ENCODE measurements around the gene NXPE1.

The NXPE1 gene

DNA sequence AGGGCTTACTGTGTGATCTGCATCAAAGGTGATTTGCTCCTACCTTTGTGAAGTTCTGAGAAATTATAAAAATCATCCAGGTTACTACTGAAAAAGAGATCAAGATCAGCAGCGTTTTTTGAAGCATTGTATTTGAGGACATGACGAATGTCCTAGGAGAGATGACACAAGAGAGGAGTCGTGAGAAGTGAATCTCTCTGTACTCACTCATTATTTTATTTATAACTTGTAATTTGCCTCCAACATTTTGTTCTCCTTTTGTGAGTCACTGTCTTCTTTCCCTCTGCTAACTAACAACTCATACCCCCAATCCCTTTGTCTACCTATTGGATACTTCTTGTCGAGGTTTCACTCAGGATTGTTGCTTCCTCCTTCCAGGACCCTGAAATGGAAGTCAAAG is 8.6 kb downstream of the NXPE1 start:
- TF ChIP-seq CTCF (IDR thresholded peaks at IDR 0.05; ENCODE audit: low read depth, low read length) = no peak
- no peaks in the 10 kb centered on the region for H3K9me3 ChIP-seq

GRCh38 chr11:114525682-114526081 is 34.0 kb downstream of the NXPE1 start:
- H3K27me3 ChIP-seq = peaks cover 4% of the 10 kb centered on the region; the same call in 1 of the 2 replicates
- no peaks in the 10 kb centered on the region for H3K9me3 ChIP-seq
- H3K4me1 ChIP-seq = no peaks in the 10 kb centered on the region
- TF ChIP-seq CTCF (IDR thresholded peaks at IDR 0.05; ENCODE audit: low read depth, low read length) = no peak
- no peaks in the 10 kb centered on the region for H3K36me3 ChIP-seq
- DNase-seq = no peak
- H3K4me3 ChIP-seq (ENCODE audit: low read depth, low read length) = no peak overlapping the region

More for the DNA sequence above, 8.6 kb downstream of the NXPE1 start:
- Histone ChIP-seq H3K36me3 (no peaks in the 10 kb centered on the region), H3K27me3 (peaks cover 4% of the 10 kb centered on the region), H3K4me1 (no peaks in the 10 kb centered on the region), H3K4me3 (ENCODE audit: low read depth, low read length) (no peak overlapping the region)
- no peak for DNase-seq

DNA sequence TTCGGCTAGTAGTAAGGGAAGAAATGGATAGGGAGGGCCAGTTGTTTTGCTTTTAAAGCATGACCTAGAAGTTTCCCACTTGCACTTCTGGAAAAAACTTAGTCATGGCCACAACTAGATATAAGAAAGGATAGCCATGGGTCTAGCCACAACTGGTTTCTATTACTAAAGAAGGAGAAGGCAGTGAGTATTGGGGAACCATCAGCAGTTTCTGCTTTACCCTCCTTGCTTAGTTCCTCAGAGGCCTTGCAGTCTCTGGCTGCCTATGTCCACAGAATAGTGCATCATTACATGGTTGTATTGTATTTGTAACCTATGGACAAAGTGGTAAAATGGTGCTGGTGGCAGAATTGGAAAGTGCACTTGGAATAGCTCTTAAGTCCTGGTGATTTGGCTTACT is 35.6 kb downstream of the NXPE1 start:
- H3K27me3 ChIP-seq = peaks cover 2% of the 10 kb centered on the region
- H3K36me3 ChIP-seq = no peaks in the 10 kb centered on the region
- no peak for DNase-seq
- no peak for TF ChIP-seq CTCF (IDR thresholded peaks at IDR 0.05; ENCODE audit: low read depth, low read length)
- H3K9me3 ChIP-seq = no peaks in the 10 kb centered on the region
- H3K4me1 ChIP-seq = no peaks in the 10 kb centered on the region
- H3K4me3 ChIP-seq (ENCODE audit: low read depth, low read length) = no peak overlapping the region

DNA sequence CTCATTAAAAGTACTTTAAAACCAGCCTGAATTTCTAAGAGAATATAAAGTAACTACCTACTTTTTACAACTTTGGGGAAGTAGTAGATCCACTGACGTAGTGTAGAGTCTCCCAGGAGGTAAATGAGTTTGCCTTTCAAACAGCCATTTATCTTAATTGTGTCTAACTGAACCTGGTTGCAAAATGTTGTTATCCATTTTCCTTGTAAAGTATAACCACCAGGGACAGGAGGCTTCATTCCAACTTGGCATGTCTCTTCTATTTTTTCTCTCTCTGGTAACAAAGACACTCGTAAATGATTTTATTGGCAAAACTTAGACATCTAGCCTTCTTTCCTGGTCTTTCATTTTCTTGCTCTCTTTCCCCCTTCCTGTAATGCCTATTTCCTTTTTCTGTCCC is 36.9 kb downstream of the NXPE1 start:
- Histone ChIP-seq H3K4me1 (no peaks in the 10 kb centered on the region), H3K27me3 (no peaks in the 10 kb centered on the region; the same call in none of the 2 replicates), H3K4me3 (ENCODE audit: low read depth, low read length) (no peak overlapping the region), H3K9me3 (no peaks in the 10 kb centered on the region), H3K36me3 (no peaks in the 10 kb centered on the region)
- TF ChIP-seq CTCF (IDR thresholded peaks at IDR 0.05; ENCODE audit: low read depth, low read length) = no peak
- DNase-seq = no peak

DNA sequence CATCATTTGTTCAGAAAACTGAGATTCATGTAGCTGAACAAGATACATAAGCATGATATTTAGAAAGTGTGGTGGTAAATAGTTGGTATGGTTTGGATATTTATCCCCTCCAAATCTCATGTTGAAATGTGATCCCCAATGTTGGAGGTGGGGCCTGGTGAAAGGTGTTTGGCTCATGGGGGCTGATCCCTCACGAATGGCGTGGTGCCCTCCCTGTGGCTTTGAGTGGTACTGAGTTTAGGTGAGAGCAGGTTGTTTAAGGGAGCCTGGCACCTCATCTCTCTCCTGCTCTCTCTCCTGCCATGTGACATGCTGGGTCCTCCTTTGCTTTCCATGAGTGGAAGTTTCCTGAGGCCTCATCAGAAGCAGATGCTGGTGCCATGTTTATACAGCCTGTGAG is 48.1 kb downstream of the NXPE1 start:
- Histone ChIP-seq H3K27me3 (no peaks in the 10 kb centered on the region), H3K4me3 (ENCODE audit: low read depth, low read length) (no peak overlapping the region), H3K4me1 (no peaks in the 10 kb centered on the region), H3K9me3 (no peaks in the 10 kb centered on the region), H3K36me3 (no peaks in the 10 kb centered on the region)
- no peak for DNase-seq
- TF ChIP-seq CTCF (IDR thresholded peaks at IDR 0.05; ENCODE audit: low read depth, low read length) = no peak

DNA sequence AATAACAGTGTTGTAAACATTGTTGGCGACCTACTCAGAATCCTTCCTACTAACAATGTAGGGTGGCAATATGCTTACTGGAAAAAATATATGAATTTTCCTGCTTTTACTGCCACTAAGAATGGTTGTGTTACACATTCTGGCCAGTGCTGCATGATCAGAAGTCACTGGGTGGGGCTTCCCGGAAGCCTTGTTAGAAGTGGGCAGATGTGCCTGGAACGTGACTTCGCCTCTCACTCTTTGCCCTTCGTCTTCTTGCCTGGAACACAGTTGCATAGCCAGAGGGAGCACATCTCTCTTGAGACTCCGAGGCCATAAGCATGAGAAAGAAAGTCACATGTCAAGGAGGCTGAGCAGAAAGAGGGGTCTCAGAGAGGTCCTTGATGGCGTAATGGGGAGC is 48.6 kb downstream of the NXPE1 start:
- no peak for DNase-seq
- Histone ChIP-seq H3K36me3 (no peaks in the 10 kb centered on the region), H3K4me3 (ENCODE audit: low read depth, low read length) (no peak overlapping the region), H3K27me3 (no peaks in the 10 kb centered on the region), H3K9me3 (no peaks in the 10 kb centered on the region), H3K4me1 (no peaks in the 10 kb centered on the region)
- no peak for TF ChIP-seq CTCF (IDR thresholded peaks at IDR 0.05; ENCODE audit: low read depth, low read length)

Measured in BE2C (cell line).